GM23338 (cell line): Measurements from ENCODE around the gene PAX5. TPM values are rescaled to one million over a fixed set of nuclear protein-coding genes. Genes with fewer than 3 reads are reported as not detected.

Source experiments
- ATAC-seq: fragments of 200-7000 bp; cut with Tn5 transposase; 3 replicates; pipeline ENCODE4 v1.9.1; 2020
- DNase-seq: peaks from one replicate; pipeline ENCODE4 v3.0.0-alpha.2; 2015; ENCODE audit warnings: low spot score
- H2AFZ ChIP-seq: fragments of 200-600 bp; sonication (generic); 2 replicates; pipeline ENCODE4 v1.8.0; 2016; ENCODE audit warnings: antibody characterized with exemption, mild to moderate bottlenecking, moderate library complexity
- H3F3A ChIP-seq: fragments of 200-600 bp; sonication (generic); replicated peaks from 2 replicates; pipeline ENCODE4 v1.8.0; 2017; ENCODE audit warnings: antibody characterized with exemption, mixed run types, low read depth
- H3K27ac ChIP-seq: fragments of 200-600 bp; sonication (generic); 2 replicates; pipeline ENCODE4 v1.6.1; 2016; ENCODE audit warnings: low read depth
- H3K27me3 ChIP-seq: fragments of 200-600 bp; sonication (generic); 2 replicates; pipeline ENCODE4 v1.8.0; 2016; ENCODE audit warnings: mild to moderate bottlenecking, mixed run types, moderate library complexity; ENCODE audit not compliant: insufficient read depth
- H3K36me3 ChIP-seq: fragments of 200-600 bp; sonication (generic); 2 replicates; pipeline ENCODE4 v1.8.0; 2016; ENCODE audit warnings: mild to moderate bottlenecking; ENCODE audit not compliant: insufficient read depth
- H3K4me1 ChIP-seq: fragments of 200-600 bp; sonication (generic); 2 replicates; pipeline ENCODE4 v1.8.0; 2016; ENCODE audit warnings: mild to moderate bottlenecking, moderate library complexity; ENCODE audit not compliant: insufficient read depth
- H3K4me2 ChIP-seq: fragments of 200-600 bp; sonication (generic); 2 replicates; pipeline ENCODE4 v1.7.1; 2017; ENCODE audit warnings: mixed run types
- H3K4me3 ChIP-seq: fragments of 200-600 bp; sonication (generic); 2 replicates; pipeline ENCODE4 v1.6.1; 2016; ENCODE audit warnings: mixed run types
- H3K79me2 ChIP-seq: fragments of 200-600 bp; sonication (generic); replicated peaks from 2 replicates; pipeline ENCODE4 v1.8.0; 2017; ENCODE audit warnings: mild to moderate bottlenecking; ENCODE audit not compliant: insufficient read depth
- H3K9me2 ChIP-seq: fragments of 200-600 bp; sonication (generic); 2 replicates; pipeline ENCODE4 v1.8.0; 2017; ENCODE audit not compliant: insufficient read depth
- H4K20me1 ChIP-seq: fragments of 200-600 bp; sonication (generic); replicated peaks from 2 replicates; pipeline ENCODE4 v1.8.0; 2017; ENCODE audit warnings: mild to moderate bottlenecking; ENCODE audit not compliant: insufficient read depth
- H3K27ac Mint-ChIP-seq: 2 replicates; pipeline ENCODE4 v1.8.0; 2020; ENCODE audit warnings: inconsistent platforms, mild to moderate bottlenecking, moderate library complexity, mixed read lengths
- H3K27me3 Mint-ChIP-seq: 3 replicates; pipeline ENCODE4 v1.8.0; 2022; ENCODE audit warnings: low read depth, mild to moderate bottlenecking, moderate library complexity, mixed read lengths, inconsistent platforms; ENCODE audit not compliant: insufficient read depth, poor library complexity
- H3K36me3 Mint-ChIP-seq: 3 replicates; pipeline ENCODE4 v1.8.0; 2021; ENCODE audit warnings: low read depth, mild to moderate bottlenecking, inconsistent platforms, moderate library complexity, mixed read lengths
- H3K4me1 Mint-ChIP-seq: 3 replicates; pipeline ENCODE4 v1.8.0; 2020; ENCODE audit warnings: mild to moderate bottlenecking, inconsistent platforms, mixed read lengths
- H3K4me3 Mint-ChIP-seq: 3 replicates; pipeline ENCODE4 v1.8.0; 2021; ENCODE audit warnings: moderate library complexity, mild to moderate bottlenecking, inconsistent platforms, mixed read lengths
- H3K9me3 Mint-ChIP-seq: 3 replicates; pipeline ENCODE4 v1.8.0; 2020; ENCODE audit warnings: moderate library complexity, mild to moderate bottlenecking, inconsistent platforms, mixed read lengths
- CTCF ChIP-seq, 2 experiments: fragments of 200-600 bp in 1 of 2; sonication (generic) in 1 of 2; conservative IDR thresholded peaks; 2 replicates each; pipeline versions ENCODE4 v1.5.1 to v1.6.1; 2016 to 2017; ENCODE audit warnings: antibody characterized with exemption in 2 of 2, low read depth in 2 of 2, mild to moderate bottlenecking in 2 of 2, moderate library complexity in 1 of 2
- EZH2phosphoT487 ChIP-seq: fragments of 200-600 bp; sonication (generic); IDR thresholded peaks from one replicate; pipeline ENCODE4 v1.8.1; 2018; ENCODE audit warnings: antibody characterized with exemption; ENCODE audit not compliant: unreplicated experiment
- JUNB ChIP-seq: IDR thresholded peaks from one replicate; pipeline ENCODE4 v1.6.1; 2016; ENCODE audit warnings: antibody characterized with exemption; ENCODE audit not compliant: unreplicated experiment
- POLR2AphosphoS5 ChIP-seq: IDR thresholded peaks from 2 replicates; pipeline ENCODE4 v1.6.1; 2016; ENCODE audit warnings: antibody characterized with exemption, low read depth
- REST ChIP-seq: IDR thresholded peaks from one replicate; pipeline ENCODE4 v1.6.1; 2018; ENCODE audit warnings: antibody characterized with exemption; ENCODE audit not compliant: unreplicated experiment
- STAT1 ChIP-seq: IDR thresholded peaks from one replicate; pipeline ENCODE4 v1.6.1; 2016; ENCODE audit warnings: antibody characterized with exemption; ENCODE audit not compliant: unreplicated experiment
- ZNF114 ChIP-seq: fragments of 250-450 bp; sonication (Bioruptor Pico); IDR thresholded peaks from 2 replicates; pipeline ENCODE4 v1.5.0; 2020; ENCODE audit warnings: mild to moderate bottlenecking, moderate library complexity
- ZNF331 ChIP-seq: fragments of 250-450 bp; sonication (Bioruptor Pico); IDR thresholded peaks from 2 replicates; pipeline ENCODE4 v1.5.0; 2020; ENCODE audit warnings: low read depth, mild to moderate bottlenecking, moderate library complexity
- polyA plus RNA-seq: library from polyadenylated mRNA; unstranded; fragments of >200 nt; fragmentation: Nextera tagmentation; extraction: Ambion mirVana; gene quantifications from 2 replicates; pipeline ENCODE4 v1.2.1, GENCODE V29; 2016
- total RNA-seq: library from RNA; depleted of rRNA; stranded (reverse); fragments of >200 nt; shearing (Covaris generic); gene quantifications from 2 replicates; pipeline ENCODE4 v1.2.3, GENCODE V29; 2014

The PAX5 gene
- total and polyA plus RNA-seq, 2 experiments from 2014 or later, result 0.17 to 0.60 TPM

- TF ChIP-seq REST (no peak), ZNF114 (CRISPR knock-in tag) (no peak), CTCF (conservative IDR thresholded peaks at IDR 0.05; ENCODE audit: low read depth in 2 of 2) (no peak), POLR2AphosphoS5 (no peak)
These were observed 91.2 kb downstream of the PAX5 start (continued) for GRCh38 chr9:36942891-36943290.

GRCh38 chr9:36941441-36941840, 92.6 kb downstream of the PAX5 start:
- Mint-ChIP-seq H3K27me3 (peaks cover 6% of the 10 kb centered on the region), H3K36me3 (no peaks in the 10 kb centered on the region), H3K9me3 (no peaks in the 10 kb centered on the region), H3K27ac (no peak overlapping the region), H3K4me1 (peaks cover 28% of the 10 kb centered on the region), H3K4me3 (no peak overlapping the region)
- no peaks in the 10 kb centered on the region for H3F3A ChIP-seq
- H4K20me1 ChIP-seq, result no peaks in the 10 kb centered on the region
- H3K4me2 ChIP-seq, result no peak overlapping the region
- H3K4me3 ChIP-seq, result no peak overlapping the region
- peaks cover 26% of the 10 kb centered on the region for H3K4me1 ChIP-seq
- H3K79me2 ChIP-seq, result no peaks in the 10 kb centered on the region
- ATAC-seq (no peak), DNase-seq (no peak)
- no peak overlapping the region for H2AFZ ChIP-seq
- H3K36me3 ChIP-seq, result no peaks in the 10 kb centered on the region
- no peak overlapping the region for H3K27ac ChIP-seq
- H3K27me3 ChIP-seq, result no peaks in the 10 kb centered on the region
- no peaks in the 10 kb centered on the region for H3K9me2 ChIP-seq
- no peak for TF ChIP-seq EZH2phosphoT487
- no peak for TF ChIP-seq CTCF (conservative IDR thresholded peaks at IDR 0.05; ENCODE audit: low read depth in 2 of 2)
- TF ChIP-seq JUNB, result no peak
- TF ChIP-seq STAT1, result no peak
- TF ChIP-seq REST, result no peak
- TF ChIP-seq ZNF331 (CRISPR knock-in tag), result no peak
